ENCODE measurements around the gene ZNRF2. TPM values are rescaled to one million over a fixed set of nuclear protein-coding genes. Genes with fewer than 3 reads are reported as not detected.
A peak's percentile ranks its signal among the peaks of the same experiment; 100 is the strongest.

ZNRF2 gene
- total and polyA plus RNA-seq, 2 of the 4 experiments (the other 2 are of a cell fraction): 0.31 to 0.54 TPM

GRCh38 chr7:30263090-30263710 is 21.2 kb upstream of the ZNRF2 start:
- no peaks in the 10 kb centered on the region for H3K9me1 ChIP-seq (ENCODE audit: insufficient read depth, low read length)
- no peak overlapping the region for H2BK5ac ChIP-seq (ENCODE audit: low read depth, low read length, poor library complexity, severe bottlenecking)
- H3K23ac ChIP-seq (ENCODE audit: low read depth, low read length): no peak overlapping the region
- H4K5ac ChIP-seq (ENCODE audit: low read depth, low read length): no peak overlapping the region
- no peak overlapping the region for H3K4ac ChIP-seq (ENCODE audit: low read depth, low read length)
- H2AK9ac ChIP-seq (replicated peaks; ENCODE audit: low read depth, low read length, poor library complexity): no peak overlapping the region
- no peak overlapping the region for H3K27ac ChIP-seq (ENCODE audit: insufficient read depth, low read length)
- H2AFZ ChIP-seq (replicated peaks; ENCODE audit: low read length, poor library complexity): no peak overlapping the region
- H2AK5ac ChIP-seq (ENCODE audit: low read depth, low read length): no peak overlapping the region
- dilution Hi-C loops (cut with HindIII; ENCODE audit: low sequenced_read_pairs, unreplicated experiment): no loop called here
- no peaks in the 10 kb centered on the region for H3K9me3 ChIP-seq (ENCODE audit: control insufficient read depth, insufficient read depth, low read length)
- H4K20me1 ChIP-seq (ENCODE audit: insufficient read depth, low read length): no peaks in the 10 kb centered on the region
- ChIA-PET POLR2A (ENCODE audit: unreplicated experiment) (no interaction called here), CTCF (interaction anchor here (0.6 kb wide), 1 partner anchor 90 kb away, joined by 4 read pairs; no protein-coding TSS in a partner anchor)
- ATAC-seq (ENCODE audit: low read depth): no peak
- H3K4me3 ChIP-seq (ENCODE audit: insufficient read depth, low read depth, low read length): no peak overlapping the region
- no peak overlapping the region for H4K8ac ChIP-seq (ENCODE audit: low read depth in 2 of 2, low read length in 2 of 2)
- H3K27me3 ChIP-seq (ENCODE audit: control insufficient read depth, insufficient read depth, low read length): peaks cover 5% of the 10 kb centered on the region
- intact Hi-C loops (cut with micrococcal nuclease): no loop called here
- 60% methylated on average over 1 of the region's 4 CpGs; no CpG with 5 or more reads in 1 of the 2 experiments for WGBS, 2 experiments (ENCODE audit: extremely low coverage in 2 of 2, insufficient read length in 1 of 2)
- no peak overlapping the region for H2BK20ac ChIP-seq (ENCODE audit: low read depth, low read length)
- no TSS peak for BruUV-seq (replicated peaks)
- H2BK120ac ChIP-seq (ENCODE audit: low read depth, low read length): no peak overlapping the region
- no peak overlapping the region for H2BK15ac ChIP-seq (ENCODE audit: low read depth, low read length)
- H3K14ac ChIP-seq (replicated peaks; ENCODE audit: low read depth, low read length): no peak overlapping the region
- H3K9ac ChIP-seq (ENCODE audit: low read depth, low read length): no peak overlapping the region
- no peaks in the 10 kb centered on the region for H3K36me3 ChIP-seq (ENCODE audit: control insufficient read depth, insufficient read depth, low read length)
- no peak for DNase-seq
- in situ Hi-C loops (cut with MboI; ENCODE audit: low sequenced_read_pairs): no loop called here
- H3K4me2 ChIP-seq (ENCODE audit: low read depth, low read length): 0 out of 2 replicates have a peak overlapping the region, but pooled peaks have one; percentile 35
- no peak for TF ChIP-seq NFE2L2 (IDR thresholded peaks at IDR 0.05; ENCODE audit: low read depth, low read length)
- no peak for TF ChIP-seq USF2 (IDR thresholded peaks at IDR 0.05; ENCODE audit: low read depth, low read length)
- TF ChIP-seq CEBPB (IDR thresholded peaks at IDR 0.05; ENCODE audit: low read depth, low read length): no peak
- no peak for TF ChIP-seq RCOR1 (IDR thresholded peaks at IDR 0.05; ENCODE audit: insufficient replicate concordance, low read length)
- no peak for TF ChIP-seq FOS (IDR thresholded peaks at IDR 0.05; ENCODE audit: low read depth, low read length)
- TF ChIP-seq RAD21 (IDR thresholded peaks at IDR 0.05; ENCODE audit: low read length): no peak
- TF ChIP-seq MXI1 (IDR thresholded peaks at IDR 0.05; ENCODE audit: borderline replicate concordance, low read depth, low read length): no peak
- no peak for TF ChIP-seq CTCF (conservative IDR thresholded peaks at IDR 0.05; ENCODE audit: low read depth, low read length)
- no peak for TF ChIP-seq POLR2A (IDR thresholded peaks at IDR 0.05; ENCODE audit: low read depth, low read length)
- no peak for TF ChIP-seq RFX5 (IDR thresholded peaks at IDR 0.05; ENCODE audit: low read depth, low read length)
- H3K79me1 ChIP-seq (ENCODE audit: low read depth in 1 of 2, low read length in 2 of 2): no peaks in the 10 kb centered on the region
- no peak overlapping the region for H4K91ac ChIP-seq (ENCODE audit: insufficient read depth, low read depth, low read length)
- H3K18ac ChIP-seq (ENCODE audit: low read depth, low read length): no peak overlapping the region
- no peaks in the 10 kb centered on the region for H3K4me1 ChIP-seq (ENCODE audit: control insufficient read depth, insufficient read depth, low read length)
- no peak overlapping the region for H3K56ac ChIP-seq (ENCODE audit: extremely low read depth, insufficient read depth, low read length)

All from IMR-90 (cell line).